OCI-LY7 (cell line): ENCODE data around the gene ZNRF2.

Source experiments
- CTCF ChIP-seq: fragments of 200-600 bp; sonication (generic); conservative IDR thresholded peaks from 2 replicates; pipeline ENCODE4 v1.5.1; 2014; ENCODE audit warnings: mild to moderate bottlenecking, antibody characterized with exemption, low read length, moderate library complexity, mixed read lengths
- EZH2phosphoT487 ChIP-seq: fragments of 200-600 bp; sonication (generic); IDR thresholded peaks from 2 replicates; pipeline ENCODE4 v1.6.1; 2018; ENCODE audit warnings: low read depth, borderline replicate concordance, mild to moderate bottlenecking, mixed run types, antibody characterized with exemption, low read length, moderate library complexity, mixed read lengths

GRCh38 chr7:30359957-30360356, 75.6 kb downstream of the ZNRF2 start:
- TF ChIP-seq CTCF = no peak
- no peak for TF ChIP-seq EZH2phosphoT487
